ENCODE results near the gene CAPZB.

DNA sequence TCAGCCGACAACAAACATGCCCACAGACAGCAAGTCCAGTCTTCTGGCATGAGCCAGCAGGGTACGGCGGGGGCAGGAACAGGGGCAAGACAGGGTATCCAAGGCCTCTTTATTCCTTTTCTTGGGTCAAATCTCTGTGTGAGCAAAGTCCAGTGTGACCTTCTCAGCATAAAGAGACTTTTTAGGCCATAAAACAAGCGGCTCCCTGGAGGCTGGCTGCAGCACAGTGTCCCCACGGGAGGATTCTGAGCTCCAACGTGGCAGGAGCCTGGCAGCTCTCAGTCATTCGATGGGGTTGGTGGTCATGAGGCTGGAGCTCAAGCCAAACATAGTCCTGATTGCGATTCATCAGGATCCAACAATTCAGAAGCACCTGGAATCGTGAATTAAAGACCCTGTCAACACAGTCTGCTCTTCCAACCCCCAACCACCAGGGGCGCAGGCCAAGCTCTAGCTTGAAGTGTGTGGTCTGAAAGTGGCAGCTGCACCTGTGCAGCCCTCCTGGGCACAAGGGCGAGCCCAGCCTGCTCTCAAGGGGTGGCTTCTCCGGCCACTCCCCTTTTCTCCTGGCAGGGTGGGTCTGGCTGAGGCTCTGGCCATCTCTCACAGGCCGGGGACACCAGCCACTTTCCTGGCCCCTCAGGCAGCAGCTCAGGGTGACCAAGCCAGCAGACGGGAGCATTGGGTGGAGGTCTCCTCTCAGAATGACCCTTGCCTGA lies 111.1 kb downstream of the CAPZB start:
- peak in 3 of 6 experiments; percentile 14 to 25 (median 21) for TF ChIP-seq CTCF (IDR thresholded peaks at IDR 0.05)
- no peak for TF ChIP-seq POLR2A (IDR thresholded peaks at IDR 0.05)

Data from adrenal gland (tissue), 5 donors.